GM12878 (cell line): ENCODE measurements around the gene NUP214. TPM values are rescaled to one million over a fixed set of nuclear protein-coding genes. Genes with fewer than 3 reads are reported as not detected.
A peak's percentile ranks its signal among the peaks of the same experiment; 100 is the strongest.

Experiments used
- PAX8 ChIP-seq: fragments of 450-650 bp; IDR thresholded peaks from 2 replicates; pipeline ENCODE4 v1.6.1; 2017; ENCODE audit warnings: mild to moderate bottlenecking, moderate library complexity
- RCOR1 ChIP-seq: conservative IDR thresholded peaks from 2 replicates; pipeline ENCODE4 v1.6.1; 2012; ENCODE audit warnings: low read depth, low read length, improper control_type of control experiment
- SMC3 ChIP-seq: IDR thresholded peaks from 2 replicates; pipeline ENCODE4 v1.6.1; 2011; ENCODE audit warnings: low read length, improper control_type of control experiment, borderline replicate concordance
- SPI1 ChIP-seq: IDR thresholded peaks from 2 replicates; pipeline ENCODE4 v1.6.1; 2011; ENCODE audit warnings: low read depth, mild to moderate bottlenecking, low read length, moderate library complexity, borderline replicate concordance; ENCODE audit not compliant: insufficient read depth
- ZNF207 ChIP-seq: fragments of 450-650 bp; IDR thresholded peaks from 2 replicates; pipeline ENCODE4 v1.6.1; 2014; ENCODE audit warnings: antibody characterized with exemption, mild to moderate bottlenecking, borderline replicate concordance
- polyA plus RNA-seq, 11 experiments: library from polyadenylated mRNA; depleted of rRNA in 4 of 11; unstranded in 6 of 11; stranded (reverse) in 5 of 11; fragments of >200 nt; fragmentation: Nextera tagmentation in 4 of 11; fragmentation: Illumina TruSeq in 1 of 11; extraction: Ambion mirVana in 4 of 11; extraction: Trizol in 1 of 11; gene quantifications; 1 replicate in 1 of 11; 2 replicates in 10 of 11; pipeline versions ENCODE4 v1.2.1 to v1.2.3, GENCODE V29; 2011 to 2016; ENCODE audit warnings: inconsistent platforms in 2 of 11, missing spikeins in 2 of 11, low read depth in 1 of 11
- total RNA-seq, 4 experiments: library from RNA; depleted of rRNA in 3 of 4; stranded (reverse); fragments of >200 nt in 3 of 4; fragmentation: Illumina TruSeq in 1 of 4; extraction: Trizol in 1 of 4; gene quantifications; 2 replicates each; pipeline versions ENCODE4 v1.2.1 to v1.2.3, GENCODE V29; 2013 to 2021
- TF ChIP-seq, protein P1 (sequence below): fragments of 450-650 bp; IDR thresholded peaks from 2 replicates; pipeline ENCODE4 v1.6.1; 2017; ENCODE audit warnings: mild to moderate bottlenecking, moderate library complexity
- TF ChIP-seq, protein P2 (sequence below): fragments of 450-650 bp; formaldehyde crosslinking; IDR thresholded peaks from 2 replicates; pipeline ENCODE4 v1.4.0; 2020; ENCODE audit warnings: mild to moderate bottlenecking, moderate library complexity
- TF ChIP-seq, protein P3 (sequence below): fragments of 450-650 bp; IDR thresholded peaks from 2 replicates; pipeline ENCODE4 v1.6.1; 2018; ENCODE audit warnings: borderline replicate concordance, mild to moderate bottlenecking; ENCODE audit not compliant: partially characterized antibody
- TF ChIP-seq, protein P4 (sequence below): fragments of 150-350 bp; IDR thresholded peaks from 2 replicates; pipeline ENCODE4 v1.6.1; 2014; ENCODE audit warnings: mild to moderate bottlenecking, low read depth, low read length
- TF ChIP-seq, protein P5 (sequence below): fragments of 450-650 bp; IDR thresholded peaks from 2 replicates; pipeline ENCODE4 v1.6.1; 2017; ENCODE audit warnings: borderline replicate concordance

The NUP214 gene
- total and polyA plus RNA-seq, 10 of the 15 experiments (the other 5 are each of a cell fraction or from before 2014, with no cell fraction given) = 11.7 to 53.8 (median 17.6) TPM

DNA sequence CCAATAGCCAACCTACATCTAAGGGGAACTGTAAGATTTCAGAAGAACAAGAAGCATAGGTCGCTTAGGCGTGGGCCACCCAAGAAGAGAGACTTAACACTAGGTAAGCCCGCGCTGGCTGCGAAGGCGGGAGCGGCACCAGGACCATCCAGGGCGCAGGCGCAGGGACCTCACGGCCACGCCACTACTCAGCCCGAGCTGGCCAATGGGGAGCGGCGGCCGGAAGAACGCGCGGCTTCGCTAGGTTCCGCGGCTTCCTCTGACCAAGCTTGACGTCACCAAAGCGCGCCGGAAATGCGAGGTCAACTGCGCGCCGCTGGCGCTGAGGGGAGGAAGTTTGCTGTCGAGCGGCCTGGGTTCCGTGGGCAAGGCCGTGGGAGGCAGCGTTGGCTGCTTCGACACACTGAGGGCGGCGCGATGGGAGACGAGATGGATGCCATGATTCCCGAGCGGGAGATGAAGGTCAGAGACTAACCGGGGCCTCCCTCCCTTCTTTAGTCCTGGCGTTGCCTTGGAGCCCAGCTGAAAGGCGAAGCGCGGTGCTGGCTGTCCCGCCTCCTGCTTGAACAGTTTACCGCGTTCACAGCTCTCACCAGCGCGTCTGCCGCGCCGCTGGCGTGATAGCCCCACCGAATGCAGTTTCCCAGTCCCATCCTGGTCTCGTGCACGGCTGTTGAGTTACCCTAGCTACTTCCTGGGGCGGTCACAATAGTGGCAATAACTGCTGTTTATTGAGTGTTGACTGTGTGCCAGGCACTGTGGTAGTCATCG is at the start of gene NUP214 (continued):
- TF ChIP-seq, protein P1, sequence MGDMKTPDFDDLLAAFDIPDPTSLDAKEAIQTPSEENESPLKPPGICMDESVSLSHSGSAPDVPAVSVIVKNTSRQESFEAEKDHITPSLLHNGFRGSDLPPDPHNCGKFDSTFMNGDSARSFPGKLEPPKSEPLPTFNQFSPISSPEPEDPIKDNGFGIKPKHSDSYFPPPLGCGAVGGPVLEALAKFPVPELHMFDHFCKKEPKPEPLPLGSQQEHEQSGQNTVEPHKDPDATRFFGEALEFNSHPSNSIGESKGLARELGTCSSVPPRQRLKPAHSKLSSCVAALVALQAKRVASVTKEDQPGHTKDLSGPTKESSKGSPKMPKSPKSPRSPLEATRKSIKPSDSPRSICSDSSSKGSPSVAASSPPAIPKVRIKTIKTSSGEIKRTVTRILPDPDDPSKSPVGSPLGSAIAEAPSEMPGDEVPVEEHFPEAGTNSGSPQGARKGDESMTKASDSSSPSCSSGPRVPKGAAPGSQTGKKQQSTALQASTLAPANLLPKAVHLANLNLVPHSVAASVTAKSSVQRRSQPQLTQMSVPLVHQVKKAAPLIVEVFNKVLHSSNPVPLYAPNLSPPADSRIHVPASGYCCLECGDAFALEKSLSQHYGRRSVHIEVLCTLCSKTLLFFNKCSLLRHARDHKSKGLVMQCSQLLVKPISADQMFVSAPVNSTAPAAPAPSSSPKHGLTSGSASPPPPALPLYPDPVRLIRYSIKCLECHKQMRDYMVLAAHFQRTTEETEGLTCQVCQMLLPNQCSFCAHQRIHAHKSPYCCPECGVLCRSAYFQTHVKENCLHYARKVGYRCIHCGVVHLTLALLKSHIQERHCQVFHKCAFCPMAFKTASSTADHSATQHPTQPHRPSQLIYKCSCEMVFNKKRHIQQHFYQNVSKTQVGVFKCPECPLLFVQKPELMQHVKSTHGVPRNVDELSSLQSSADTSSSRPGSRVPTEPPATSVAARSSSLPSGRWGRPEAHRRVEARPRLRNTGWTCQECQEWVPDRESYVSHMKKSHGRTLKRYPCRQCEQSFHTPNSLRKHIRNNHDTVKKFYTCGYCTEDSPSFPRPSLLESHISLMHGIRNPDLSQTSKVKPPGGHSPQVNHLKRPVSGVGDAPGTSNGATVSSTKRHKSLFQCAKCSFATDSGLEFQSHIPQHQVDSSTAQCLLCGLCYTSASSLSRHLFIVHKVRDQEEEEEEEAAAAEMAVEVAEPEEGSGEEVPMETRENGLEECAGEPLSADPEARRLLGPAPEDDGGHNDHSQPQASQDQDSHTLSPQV = no peak
- TF ChIP-seq, protein P2, sequence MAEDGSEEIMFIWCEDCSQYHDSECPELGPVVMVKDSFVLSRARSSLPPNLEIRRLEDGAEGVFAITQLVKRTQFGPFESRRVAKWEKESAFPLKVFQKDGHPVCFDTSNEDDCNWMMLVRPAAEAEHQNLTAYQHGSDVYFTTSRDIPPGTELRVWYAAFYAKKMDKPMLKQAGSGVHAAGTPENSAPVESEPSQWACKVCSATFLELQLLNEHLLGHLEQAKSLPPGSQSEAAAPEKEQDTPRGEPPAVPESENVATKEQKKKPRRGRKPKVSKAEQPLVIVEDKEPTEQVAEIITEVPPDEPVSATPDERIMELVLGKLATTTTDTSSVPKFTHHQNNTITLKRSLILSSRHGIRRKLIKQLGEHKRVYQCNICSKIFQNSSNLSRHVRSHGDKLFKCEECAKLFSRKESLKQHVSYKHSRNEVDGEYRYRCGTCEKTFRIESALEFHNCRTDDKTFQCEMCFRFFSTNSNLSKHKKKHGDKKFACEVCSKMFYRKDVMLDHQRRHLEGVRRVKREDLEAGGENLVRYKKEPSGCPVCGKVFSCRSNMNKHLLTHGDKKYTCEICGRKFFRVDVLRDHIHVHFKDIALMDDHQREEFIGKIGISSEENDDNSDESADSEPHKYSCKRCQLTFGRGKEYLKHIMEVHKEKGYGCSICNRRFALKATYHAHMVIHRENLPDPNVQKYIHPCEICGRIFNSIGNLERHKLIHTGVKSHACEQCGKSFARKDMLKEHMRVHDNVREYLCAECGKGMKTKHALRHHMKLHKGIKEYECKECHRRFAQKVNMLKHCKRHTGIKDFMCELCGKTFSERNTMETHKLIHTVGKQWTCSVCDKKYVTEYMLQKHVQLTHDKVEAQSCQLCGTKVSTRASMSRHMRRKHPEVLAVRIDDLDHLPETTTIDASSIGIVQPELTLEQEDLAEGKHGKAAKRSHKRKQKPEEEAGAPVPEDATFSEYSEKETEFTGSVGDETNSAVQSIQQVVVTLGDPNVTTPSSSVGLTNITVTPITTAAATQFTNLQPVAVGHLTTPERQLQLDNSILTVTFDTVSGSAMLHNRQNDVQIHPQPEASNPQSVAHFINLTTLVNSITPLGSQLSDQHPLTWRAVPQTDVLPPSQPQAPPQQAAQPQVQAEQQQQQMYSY (CRISPR knock-in tag) = no peak
- TF ChIP-seq, protein P3, sequence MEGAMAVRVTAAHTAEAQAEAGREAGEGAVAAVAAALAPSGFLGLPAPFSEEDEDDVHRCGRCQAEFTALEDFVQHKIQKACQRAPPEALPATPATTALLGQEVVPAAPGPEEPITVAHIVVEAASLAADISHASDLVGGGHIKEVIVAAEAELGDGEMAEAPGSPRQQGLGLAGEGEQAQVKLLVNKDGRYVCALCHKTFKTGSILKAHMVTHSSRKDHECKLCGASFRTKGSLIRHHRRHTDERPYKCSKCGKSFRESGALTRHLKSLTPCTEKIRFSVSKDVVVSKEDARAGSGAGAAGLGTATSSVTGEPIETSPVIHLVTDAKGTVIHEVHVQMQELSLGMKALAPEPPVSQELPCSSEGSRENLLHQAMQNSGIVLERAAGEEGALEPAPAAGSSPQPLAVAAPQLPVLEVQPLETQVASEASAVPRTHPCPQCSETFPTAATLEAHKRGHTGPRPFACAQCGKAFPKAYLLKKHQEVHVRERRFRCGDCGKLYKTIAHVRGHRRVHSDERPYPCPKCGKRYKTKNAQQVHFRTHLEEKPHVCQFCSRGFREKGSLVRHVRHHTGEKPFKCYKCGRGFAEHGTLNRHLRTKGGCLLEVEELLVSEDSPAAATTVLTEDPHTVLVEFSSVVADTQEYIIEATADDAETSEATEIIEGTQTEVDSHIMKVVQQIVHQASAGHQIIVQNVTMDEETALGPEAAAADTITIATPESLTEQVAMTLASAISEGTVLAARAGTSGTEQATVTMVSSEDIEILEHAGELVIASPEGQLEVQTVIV = peak; percentile 75
- TF ChIP-seq SMC3 = no peak
- TF ChIP-seq PAX8 = no peak
- TF ChIP-seq RCOR1 = 0 out of 2 replicates have a peak, but pooled peaks have one; percentile 1
- TF ChIP-seq ZNF207 = peak; percentile 91; the same call in 1 of the 2 replicates
- TF ChIP-seq, protein P4, sequence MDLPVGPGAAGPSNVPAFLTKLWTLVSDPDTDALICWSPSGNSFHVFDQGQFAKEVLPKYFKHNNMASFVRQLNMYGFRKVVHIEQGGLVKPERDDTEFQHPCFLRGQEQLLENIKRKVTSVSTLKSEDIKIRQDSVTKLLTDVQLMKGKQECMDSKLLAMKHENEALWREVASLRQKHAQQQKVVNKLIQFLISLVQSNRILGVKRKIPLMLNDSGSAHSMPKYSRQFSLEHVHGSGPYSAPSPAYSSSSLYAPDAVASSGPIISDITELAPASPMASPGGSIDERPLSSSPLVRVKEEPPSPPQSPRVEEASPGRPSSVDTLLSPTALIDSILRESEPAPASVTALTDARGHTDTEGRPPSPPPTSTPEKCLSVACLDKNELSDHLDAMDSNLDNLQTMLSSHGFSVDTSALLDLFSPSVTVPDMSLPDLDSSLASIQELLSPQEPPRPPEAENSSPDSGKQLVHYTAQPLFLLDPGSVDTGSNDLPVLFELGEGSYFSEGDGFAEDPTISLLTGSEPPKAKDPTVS = no peak
- TF ChIP-seq, protein P5, sequence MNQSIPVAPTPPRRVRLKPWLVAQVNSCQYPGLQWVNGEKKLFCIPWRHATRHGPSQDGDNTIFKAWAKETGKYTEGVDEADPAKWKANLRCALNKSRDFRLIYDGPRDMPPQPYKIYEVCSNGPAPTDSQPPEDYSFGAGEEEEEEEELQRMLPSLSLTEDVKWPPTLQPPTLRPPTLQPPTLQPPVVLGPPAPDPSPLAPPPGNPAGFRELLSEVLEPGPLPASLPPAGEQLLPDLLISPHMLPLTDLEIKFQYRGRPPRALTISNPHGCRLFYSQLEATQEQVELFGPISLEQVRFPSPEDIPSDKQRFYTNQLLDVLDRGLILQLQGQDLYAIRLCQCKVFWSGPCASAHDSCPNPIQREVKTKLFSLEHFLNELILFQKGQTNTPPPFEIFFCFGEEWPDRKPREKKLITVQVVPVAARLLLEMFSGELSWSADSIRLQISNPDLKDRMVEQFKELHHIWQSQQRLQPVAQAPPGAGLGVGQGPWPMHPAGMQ = no peak
- TF ChIP-seq SPI1 = peak; percentile 57; the same call in 1 of the 2 replicates
